ENCODE measurements around the gene GSTA4. TPM values are rescaled to one million over a fixed set of nuclear protein-coding genes. Genes with fewer than 3 reads are reported as not detected.
"Not testable (repeated sequence)": the region's sequence is repeated elsewhere in the genome, so short reads cannot be mapped to it uniquely, and the experiment has no call there.

Gene GSTA4
- polyA plus RNA-seq, 1 donor = 93.6 TPM

DNA sequence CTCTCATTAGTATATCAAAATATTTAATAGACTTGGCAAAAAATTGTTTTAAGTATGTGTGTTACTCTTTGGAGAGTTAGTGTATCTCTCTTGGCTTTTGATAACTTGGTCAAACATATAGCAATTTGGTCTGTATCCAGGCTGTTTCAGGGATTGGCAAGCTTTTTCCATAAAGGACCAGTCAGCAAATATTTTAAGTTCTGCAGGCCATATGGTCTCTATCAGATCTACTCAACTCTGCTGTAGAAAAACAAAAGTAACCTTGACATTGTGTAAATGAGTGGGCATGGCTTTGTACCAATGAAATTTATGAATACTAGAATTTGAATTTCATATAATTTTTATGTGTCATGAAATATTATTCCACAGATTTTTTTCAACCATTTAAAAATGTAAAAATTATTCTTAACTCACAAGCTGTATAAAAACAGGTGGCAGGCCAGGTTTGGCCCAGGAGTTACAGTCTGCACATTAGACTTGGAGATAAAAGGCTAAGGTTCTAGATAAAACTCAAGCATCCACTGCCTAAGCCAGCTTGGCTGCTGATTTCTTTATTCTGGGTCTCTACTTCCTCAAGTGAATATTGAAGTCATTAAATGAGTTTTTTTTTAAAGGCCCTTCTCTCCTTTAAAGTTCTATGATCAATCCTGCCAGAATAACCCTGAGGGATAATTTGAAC lies 13.7 kb downstream of the GSTA4 start:
- Histone ChIP-seq H3K9me3 (ENCODE audit: control insufficient read depth, low read depth, low read length) (peaks cover 2% of the 10 kb centered on the region), H3K36me3 (ENCODE audit: control insufficient read depth, insufficient read depth, low read length) (peaks cover 39% of the 10 kb centered on the region), H3K27ac (ENCODE audit: low read length) (no peak overlapping the region), H3K4me3 (ENCODE audit: low read length) (no peak overlapping the region), H3K27me3 (ENCODE audit: control insufficient read depth, insufficient read depth, low read length) (no peaks in the 10 kb centered on the region), H3K4me1 (ENCODE audit: control insufficient read depth, insufficient read depth, low read length) (peaks cover 4% of the 10 kb centered on the region)
- no peak for DNase-seq

DNA sequence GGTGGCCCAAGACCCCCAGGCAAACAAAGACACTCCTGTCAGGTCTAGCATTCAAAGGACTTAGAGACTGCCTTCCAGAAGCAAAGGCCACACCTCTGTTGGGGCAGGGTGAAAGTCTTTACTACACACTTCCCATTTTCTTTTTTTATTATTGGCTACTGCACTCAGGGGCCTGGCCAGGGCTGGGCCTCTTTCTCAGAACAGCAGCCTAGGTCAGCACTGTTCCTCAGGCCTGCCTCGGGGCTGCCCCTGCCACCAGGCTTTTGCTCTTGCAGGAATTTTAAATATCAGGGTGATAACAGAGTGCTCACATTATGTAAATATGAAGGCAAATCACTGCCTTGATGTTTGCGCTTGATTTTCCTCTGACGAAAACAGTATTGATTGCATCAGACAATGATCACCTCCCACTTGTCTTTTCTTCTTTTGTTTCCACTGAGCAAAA lies 18.5 kb downstream of the GSTA4 start:
- no peaks in the 10 kb centered on the region for H3K9me3 ChIP-seq (ENCODE audit: control insufficient read depth, low read depth, low read length)
- WGBS (ENCODE audit: insufficient coverage, low lambda C conversion rate) = 0% methylated on average over 1 of the region's 3 CpGs
- peak overlapping the region; percentile 28 for H3K27ac ChIP-seq (ENCODE audit: low read length)
- H3K36me3 ChIP-seq (ENCODE audit: control insufficient read depth, insufficient read depth, low read length) = peaks cover 2% of the 10 kb centered on the region
- H3K4me1 ChIP-seq (ENCODE audit: control insufficient read depth, insufficient read depth, low read length) = peaks cover 11% of the 10 kb centered on the region
- peak in 1 of 2 donors; percentile 77 for DNase-seq
- no peak overlapping the region for H3K4me3 ChIP-seq (ENCODE audit: low read length)
- H3K27me3 ChIP-seq (ENCODE audit: control insufficient read depth, insufficient read depth, low read length) = no peaks in the 10 kb centered on the region

DNA sequence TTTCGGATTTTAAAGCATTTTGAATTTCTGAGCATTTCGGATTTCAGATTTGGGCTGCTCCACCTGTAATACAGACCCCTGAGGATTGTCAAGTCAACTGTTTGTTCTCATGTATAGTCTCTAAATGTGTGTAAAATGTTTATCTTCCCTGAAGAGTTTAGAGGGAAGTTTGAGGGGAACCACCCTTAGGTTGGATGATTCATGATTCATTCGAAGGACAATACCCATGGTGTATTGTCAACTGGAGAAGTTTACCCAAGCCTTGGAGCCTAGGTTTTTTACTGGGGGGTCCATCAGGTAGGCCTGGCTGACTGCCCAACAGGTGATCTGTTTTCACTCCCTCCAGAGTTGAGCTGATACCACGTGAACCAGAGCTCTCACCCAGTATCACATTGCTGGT lies 18.9 kb downstream of the GSTA4 start:
- Histone ChIP-seq H3K27ac (ENCODE audit: low read length) (peak overlapping the region; percentile 28), H3K9me3 (ENCODE audit: control insufficient read depth, low read depth, low read length) (no peaks in the 10 kb centered on the region), H3K4me1 (ENCODE audit: control insufficient read depth, insufficient read depth, low read length) (peaks cover 11% of the 10 kb centered on the region), H3K4me3 (ENCODE audit: low read length) (no peak overlapping the region), H3K27me3 (ENCODE audit: control insufficient read depth, insufficient read depth, low read length) (no peaks in the 10 kb centered on the region), H3K36me3 (ENCODE audit: control insufficient read depth, insufficient read depth, low read length) (peaks cover 2% of the 10 kb centered on the region)
- DNase-seq = no peak
- 100% methylated on average over 1 of the region's 4 CpGs for WGBS (ENCODE audit: insufficient coverage, low lambda C conversion rate)

DNA sequence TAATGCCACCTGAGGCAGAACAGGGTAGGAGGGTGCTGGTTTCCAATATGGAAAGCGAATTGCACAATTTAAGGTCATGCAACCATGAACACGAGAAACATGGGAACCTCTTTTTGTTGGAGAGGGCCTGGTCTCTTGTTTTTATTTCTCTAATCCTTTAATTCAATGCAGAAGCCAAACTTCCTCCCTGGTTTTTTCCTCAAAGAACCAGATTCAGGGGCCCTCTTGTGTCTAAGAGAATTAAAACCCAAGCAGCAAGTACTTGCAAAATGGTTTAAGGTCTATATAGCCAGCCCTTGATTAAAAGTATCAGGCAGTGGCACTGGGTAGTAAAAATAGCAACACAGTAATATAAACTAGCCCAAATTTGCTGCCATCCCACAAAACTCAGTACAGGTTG lies 19.5 kb downstream of the GSTA4 start:
- no peaks in the 10 kb centered on the region for H3K27me3 ChIP-seq (ENCODE audit: control insufficient read depth, insufficient read depth, low read length)
- peaks cover under 1% of the 10 kb centered on the region for H3K36me3 ChIP-seq (ENCODE audit: control insufficient read depth, insufficient read depth, low read length)
- WGBS (ENCODE audit: insufficient coverage, low lambda C conversion rate) = no CpG with 5 or more reads among the region's 2 CpGs
- peaks cover 11% of the 10 kb centered on the region for H3K4me1 ChIP-seq (ENCODE audit: control insufficient read depth, insufficient read depth, low read length)
- H3K9me3 ChIP-seq (ENCODE audit: control insufficient read depth, low read depth, low read length) = no peaks in the 10 kb centered on the region
- DNase-seq = no peak
- no peak overlapping the region for H3K27ac ChIP-seq (ENCODE audit: low read length)
- H3K4me3 ChIP-seq (ENCODE audit: low read length) = no peak overlapping the region

DNA sequence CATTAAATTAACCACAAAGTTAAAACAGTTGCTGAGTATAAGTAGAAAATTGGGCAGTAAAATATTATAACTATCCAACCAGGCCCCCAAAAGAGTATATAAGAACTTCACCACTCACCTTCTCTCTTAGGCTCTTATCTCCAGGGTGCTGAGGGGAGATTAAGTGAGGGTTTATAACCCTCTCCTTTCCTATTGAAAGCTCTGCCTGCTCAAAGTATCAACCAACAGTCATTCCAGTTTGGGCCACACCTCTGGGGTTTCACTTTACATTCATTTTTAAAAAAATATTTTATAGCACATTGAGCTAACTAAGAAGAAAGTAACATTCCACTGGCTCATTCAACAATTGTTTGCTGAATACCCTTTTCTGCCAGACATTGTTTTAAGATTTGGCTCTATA lies 22.1 kb downstream of the GSTA4 start:
- Histone ChIP-seq H3K9me3 (ENCODE audit: control insufficient read depth, low read depth, low read length) (no peaks in the 10 kb centered on the region), H3K4me3 (ENCODE audit: low read length) (no peak overlapping the region), H3K36me3 (ENCODE audit: control insufficient read depth, insufficient read depth, low read length) (no peaks in the 10 kb centered on the region), H3K27me3 (ENCODE audit: control insufficient read depth, insufficient read depth, low read length) (no peaks in the 10 kb centered on the region), H3K4me1 (ENCODE audit: control insufficient read depth, insufficient read depth, low read length) (peaks cover 11% of the 10 kb centered on the region), H3K27ac (ENCODE audit: low read length) (no peak overlapping the region)
- peak in 1 of 2 donors; percentile 69 for DNase-seq

DNA sequence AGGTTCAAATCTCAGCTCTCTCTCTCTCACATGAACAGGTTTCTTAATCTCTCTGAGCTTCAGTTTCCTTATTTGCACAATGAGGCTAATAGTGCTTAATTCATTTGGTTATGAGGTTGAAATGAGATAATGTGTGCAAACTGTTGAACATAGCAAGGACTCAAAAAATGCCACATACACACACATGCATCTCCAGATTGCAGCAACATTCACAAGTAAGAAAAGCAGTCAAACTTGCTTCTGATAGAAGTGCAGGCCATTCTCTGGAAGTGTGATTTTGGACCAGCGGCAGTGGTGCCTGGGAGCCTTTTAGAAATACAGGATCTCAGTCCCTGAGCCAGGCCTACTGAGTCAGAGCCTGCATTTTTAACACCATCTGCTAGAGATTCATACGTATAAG lies 25.7 kb downstream of the GSTA4 start:
- H3K36me3 ChIP-seq (ENCODE audit: control insufficient read depth, insufficient read depth, low read length) = no peaks in the 10 kb centered on the region
- H3K27me3 ChIP-seq (ENCODE audit: control insufficient read depth, insufficient read depth, low read length) = no peaks in the 10 kb centered on the region
- WGBS (ENCODE audit: insufficient coverage, low lambda C conversion rate) = no CpG with 5 or more reads among the region's 2 CpGs
- DNase-seq = no peak
- no peak overlapping the region for H3K27ac ChIP-seq (ENCODE audit: low read length)
- no peaks in the 10 kb centered on the region for H3K4me1 ChIP-seq (ENCODE audit: control insufficient read depth, insufficient read depth, low read length)
- no peaks in the 10 kb centered on the region for H3K9me3 ChIP-seq (ENCODE audit: control insufficient read depth, low read depth, low read length)
- H3K4me3 ChIP-seq (ENCODE audit: low read length) = no peak overlapping the region

- H3K4me3 ChIP-seq (ENCODE audit: low read length) = no peak overlapping the region
- H3K27me3 ChIP-seq (ENCODE audit: control insufficient read depth, insufficient read depth, low read length) = no peaks in the 10 kb centered on the region
- H3K4me1 ChIP-seq (ENCODE audit: control insufficient read depth, insufficient read depth, low read length) = no peaks in the 10 kb centered on the region
- no peak overlapping the region for H3K27ac ChIP-seq (ENCODE audit: low read length)
- no peak for DNase-seq
- WGBS (ENCODE audit: insufficient coverage, low lambda C conversion rate) = no CpG with 5 or more reads among the region's 3 CpGs
- H3K9me3 ChIP-seq (ENCODE audit: control insufficient read depth, low read depth, low read length) = peaks cover 6% of the 10 kb centered on the region
- no peaks in the 10 kb centered on the region for H3K36me3 ChIP-seq (ENCODE audit: control insufficient read depth, insufficient read depth, low read length)
These were observed 29.0 kb downstream of the GSTA4 start for GRCh38 chr6:52966101-52966500.

DNA sequence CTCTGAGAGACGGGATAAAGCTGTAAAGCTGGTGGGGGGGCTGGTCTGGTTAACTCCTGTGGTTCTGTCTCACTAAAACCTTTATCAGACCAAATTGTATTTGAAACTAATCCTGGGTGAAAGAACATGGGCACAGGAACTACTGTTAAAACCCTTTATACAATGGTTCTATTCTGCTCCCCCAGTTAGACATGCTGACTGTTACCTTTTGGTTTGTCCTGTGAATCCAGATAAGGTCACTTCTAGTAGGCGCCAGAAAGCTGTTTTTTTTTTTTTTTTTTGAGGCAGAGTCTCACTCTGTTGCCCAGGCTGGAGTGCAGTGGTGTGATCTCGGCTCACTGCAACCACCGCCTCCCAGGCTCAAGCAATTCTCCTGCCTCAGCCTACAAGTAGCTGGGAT lies 29.7 kb downstream of the GSTA4 start:
- no peaks in the 10 kb centered on the region for H3K4me1 ChIP-seq (ENCODE audit: control insufficient read depth, insufficient read depth, low read length)
- no peak for DNase-seq
- no CpG with 5 or more reads among the region's 4 CpGs for WGBS (ENCODE audit: insufficient coverage, low lambda C conversion rate)
- peaks cover 6% of the 10 kb centered on the region for H3K9me3 ChIP-seq (ENCODE audit: control insufficient read depth, low read depth, low read length)
- no peak overlapping the region for H3K4me3 ChIP-seq (ENCODE audit: low read length)
- no peaks in the 10 kb centered on the region for H3K27me3 ChIP-seq (ENCODE audit: control insufficient read depth, insufficient read depth, low read length)
- no peaks in the 10 kb centered on the region for H3K36me3 ChIP-seq (ENCODE audit: control insufficient read depth, insufficient read depth, low read length)
- no peak overlapping the region for H3K27ac ChIP-seq (ENCODE audit: low read length)

GRCh38 chr6:52964318-52964717 lies 30.8 kb downstream of the GSTA4 start:
- H3K4me3 ChIP-seq (ENCODE audit: low read length) = no peak overlapping the region
- H3K27me3 ChIP-seq (ENCODE audit: control insufficient read depth, insufficient read depth, low read length) = no peaks in the 10 kb centered on the region
- no peak for DNase-seq
- H3K4me1 ChIP-seq (ENCODE audit: control insufficient read depth, insufficient read depth, low read length) = no peaks in the 10 kb centered on the region
- peaks cover 6% of the 10 kb centered on the region for H3K9me3 ChIP-seq (ENCODE audit: control insufficient read depth, low read depth, low read length)
- H3K36me3 ChIP-seq (ENCODE audit: control insufficient read depth, insufficient read depth, low read length) = no peaks in the 10 kb centered on the region
- WGBS (ENCODE audit: insufficient coverage, low lambda C conversion rate) = 60% methylated on average over 1 of the region's 1 CpG
- no peak overlapping the region for H3K27ac ChIP-seq (ENCODE audit: low read length)

GRCh38 chr6:52962701-52963100 lies 32.4 kb downstream of the GSTA4 start:
- H3K36me3 ChIP-seq (ENCODE audit: control insufficient read depth, insufficient read depth, low read length) = no peaks in the 10 kb centered on the region
- no peak overlapping the region for H3K27ac ChIP-seq (ENCODE audit: low read length)
- no peak for DNase-seq
- H3K4me1 ChIP-seq (ENCODE audit: control insufficient read depth, insufficient read depth, low read length) = no peaks in the 10 kb centered on the region
- no CpG with 5 or more reads among the region's 6 CpGs for WGBS (ENCODE audit: insufficient coverage, low lambda C conversion rate)
- no peak overlapping the region for H3K4me3 ChIP-seq (ENCODE audit: low read length)
- H3K9me3 ChIP-seq (ENCODE audit: control insufficient read depth, low read depth, low read length) = peaks cover 6% of the 10 kb centered on the region
- H3K27me3 ChIP-seq (ENCODE audit: control insufficient read depth, insufficient read depth, low read length) = no peaks in the 10 kb centered on the region

- not testable (repeated sequence) for H3K27me3 ChIP-seq (ENCODE audit: control insufficient read depth, insufficient read depth, low read length); H3K4me3 ChIP-seq (ENCODE audit: low read length); H3K36me3 ChIP-seq (ENCODE audit: control insufficient read depth, insufficient read depth, low read length); H3K27ac ChIP-seq (ENCODE audit: low read length); DNase-seq; H3K9me3 ChIP-seq (ENCODE audit: control insufficient read depth, low read depth, low read length); H3K4me1 ChIP-seq (ENCODE audit: control insufficient read depth, insufficient read depth, low read length)
- WGBS (ENCODE audit: insufficient coverage, low lambda C conversion rate) = 80% methylated on average over 1 of the region's 10 CpGs
These were observed 34.1 kb downstream of the GSTA4 start for GRCh38 chr6:52961022-52961421.
